GM23338 (cell line): ENCODE measurements around the gene SUN5.
"Not testable (repeated sequence)": the region's sequence is repeated elsewhere in the genome, so short reads cannot be mapped to it uniquely, and the experiment has no call there.

ENCODE experiments used
- CREB1 ChIP-seq: fragments of 250-450 bp; sonication (Bioruptor Pico); IDR thresholded peaks from 2 replicates; pipeline ENCODE4 v1.5.0; 2020; ENCODE audit warnings: low read depth, mild to moderate bottlenecking, moderate library complexity
- EZH2 ChIP-seq: fragments of 200-600 bp; sonication (generic); IDR thresholded peaks from one replicate; pipeline ENCODE4 v1.8.0; 2017; ENCODE audit warnings: antibody characterized with exemption, mild to moderate bottlenecking, low read depth; ENCODE audit not compliant: unreplicated experiment
- EZH2phosphoT487 ChIP-seq: fragments of 200-600 bp; sonication (generic); IDR thresholded peaks from one replicate; pipeline ENCODE4 v1.8.1; 2018; ENCODE audit warnings: antibody characterized with exemption; ENCODE audit not compliant: unreplicated experiment
- JUNB ChIP-seq: IDR thresholded peaks from one replicate; pipeline ENCODE4 v1.6.1; 2016; ENCODE audit warnings: antibody characterized with exemption; ENCODE audit not compliant: unreplicated experiment
- POLR2AphosphoS5 ChIP-seq: IDR thresholded peaks from 2 replicates; pipeline ENCODE4 v1.6.1; 2016; ENCODE audit warnings: antibody characterized with exemption, low read depth
- ZNF114 ChIP-seq: fragments of 250-450 bp; sonication (Bioruptor Pico); IDR thresholded peaks from 2 replicates; pipeline ENCODE4 v1.5.0; 2020; ENCODE audit warnings: mild to moderate bottlenecking, moderate library complexity
- TF ChIP-seq, protein P1 (sequence below), 2 experiments: fragments of 200-600 bp in 1 of 2; sonication (generic) in 1 of 2; conservative IDR thresholded peaks; 2 replicates each; pipeline versions ENCODE4 v1.5.1 to v1.6.1; 2016 to 2017; ENCODE audit warnings: antibody characterized with exemption in 2 of 2, low read depth in 2 of 2, mild to moderate bottlenecking in 2 of 2, moderate library complexity in 1 of 2
- TF ChIP-seq, protein P2 (sequence below): IDR thresholded peaks from one replicate; pipeline ENCODE4 v1.6.1; 2018; ENCODE audit warnings: antibody characterized with exemption; ENCODE audit not compliant: unreplicated experiment
- TF ChIP-seq, protein P3 (sequence below): fragments of 250-450 bp; sonication (Bioruptor Pico); IDR thresholded peaks from 2 replicates; pipeline ENCODE4 v1.5.0; 2020; ENCODE audit warnings: mild to moderate bottlenecking, moderate library complexity

DNA sequence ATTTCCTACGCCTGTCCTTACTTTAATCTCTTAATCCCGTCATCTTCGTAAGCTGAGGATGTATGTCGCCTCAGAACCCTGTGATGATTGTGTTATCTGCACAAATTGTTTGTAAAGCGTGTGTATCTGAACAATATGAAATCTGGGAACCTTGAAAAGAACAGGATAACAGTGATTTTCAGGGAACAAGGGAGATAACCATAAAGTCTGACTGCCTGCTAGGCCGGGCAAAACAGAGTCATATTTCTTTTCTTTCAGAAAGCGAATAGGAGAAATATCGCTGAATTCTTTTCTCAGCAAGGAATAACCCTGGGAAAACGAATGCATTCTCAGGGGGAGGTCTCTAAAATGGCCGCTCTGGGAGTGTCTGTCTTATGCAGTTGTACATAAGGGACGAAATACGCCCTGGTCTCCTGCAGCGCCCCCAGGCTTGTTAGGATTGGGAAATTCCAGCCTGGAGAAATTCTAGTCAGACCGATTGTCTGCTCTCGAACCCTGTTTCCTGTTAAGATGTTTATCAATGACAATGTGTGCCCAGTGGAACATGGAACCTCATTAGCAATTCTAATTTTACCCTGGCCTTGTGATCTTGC, 41.0 kb upstream of the SUN5 start:
- TF ChIP-seq, protein P1, sequence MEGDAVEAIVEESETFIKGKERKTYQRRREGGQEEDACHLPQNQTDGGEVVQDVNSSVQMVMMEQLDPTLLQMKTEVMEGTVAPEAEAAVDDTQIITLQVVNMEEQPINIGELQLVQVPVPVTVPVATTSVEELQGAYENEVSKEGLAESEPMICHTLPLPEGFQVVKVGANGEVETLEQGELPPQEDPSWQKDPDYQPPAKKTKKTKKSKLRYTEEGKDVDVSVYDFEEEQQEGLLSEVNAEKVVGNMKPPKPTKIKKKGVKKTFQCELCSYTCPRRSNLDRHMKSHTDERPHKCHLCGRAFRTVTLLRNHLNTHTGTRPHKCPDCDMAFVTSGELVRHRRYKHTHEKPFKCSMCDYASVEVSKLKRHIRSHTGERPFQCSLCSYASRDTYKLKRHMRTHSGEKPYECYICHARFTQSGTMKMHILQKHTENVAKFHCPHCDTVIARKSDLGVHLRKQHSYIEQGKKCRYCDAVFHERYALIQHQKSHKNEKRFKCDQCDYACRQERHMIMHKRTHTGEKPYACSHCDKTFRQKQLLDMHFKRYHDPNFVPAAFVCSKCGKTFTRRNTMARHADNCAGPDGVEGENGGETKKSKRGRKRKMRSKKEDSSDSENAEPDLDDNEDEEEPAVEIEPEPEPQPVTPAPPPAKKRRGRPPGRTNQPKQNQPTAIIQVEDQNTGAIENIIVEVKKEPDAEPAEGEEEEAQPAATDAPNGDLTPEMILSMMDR (conservative IDR thresholded peaks at IDR 0.05; ENCODE audit: low read depth in 2 of 2) = not testable (repeated sequence)
- not testable (repeated sequence) for TF ChIP-seq EZH2; POLR2AphosphoS5; JUNB; EZH2phosphoT487; ZNF114; CREB1 (CRISPR knock-in tag)
- TF ChIP-seq, protein P2, sequence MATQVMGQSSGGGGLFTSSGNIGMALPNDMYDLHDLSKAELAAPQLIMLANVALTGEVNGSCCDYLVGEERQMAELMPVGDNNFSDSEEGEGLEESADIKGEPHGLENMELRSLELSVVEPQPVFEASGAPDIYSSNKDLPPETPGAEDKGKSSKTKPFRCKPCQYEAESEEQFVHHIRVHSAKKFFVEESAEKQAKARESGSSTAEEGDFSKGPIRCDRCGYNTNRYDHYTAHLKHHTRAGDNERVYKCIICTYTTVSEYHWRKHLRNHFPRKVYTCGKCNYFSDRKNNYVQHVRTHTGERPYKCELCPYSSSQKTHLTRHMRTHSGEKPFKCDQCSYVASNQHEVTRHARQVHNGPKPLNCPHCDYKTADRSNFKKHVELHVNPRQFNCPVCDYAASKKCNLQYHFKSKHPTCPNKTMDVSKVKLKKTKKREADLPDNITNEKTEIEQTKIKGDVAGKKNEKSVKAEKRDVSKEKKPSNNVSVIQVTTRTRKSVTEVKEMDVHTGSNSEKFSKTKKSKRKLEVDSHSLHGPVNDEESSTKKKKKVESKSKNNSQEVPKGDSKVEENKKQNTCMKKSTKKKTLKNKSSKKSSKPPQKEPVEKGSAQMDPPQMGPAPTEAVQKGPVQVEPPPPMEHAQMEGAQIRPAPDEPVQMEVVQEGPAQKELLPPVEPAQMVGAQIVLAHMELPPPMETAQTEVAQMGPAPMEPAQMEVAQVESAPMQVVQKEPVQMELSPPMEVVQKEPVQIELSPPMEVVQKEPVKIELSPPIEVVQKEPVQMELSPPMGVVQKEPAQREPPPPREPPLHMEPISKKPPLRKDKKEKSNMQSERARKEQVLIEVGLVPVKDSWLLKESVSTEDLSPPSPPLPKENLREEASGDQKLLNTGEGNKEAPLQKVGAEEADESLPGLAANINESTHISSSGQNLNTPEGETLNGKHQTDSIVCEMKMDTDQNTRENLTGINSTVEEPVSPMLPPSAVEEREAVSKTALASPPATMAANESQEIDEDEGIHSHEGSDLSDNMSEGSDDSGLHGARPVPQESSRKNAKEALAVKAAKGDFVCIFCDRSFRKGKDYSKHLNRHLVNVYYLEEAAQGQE = not testable (repeated sequence)
- TF ChIP-seq, protein P3, sequence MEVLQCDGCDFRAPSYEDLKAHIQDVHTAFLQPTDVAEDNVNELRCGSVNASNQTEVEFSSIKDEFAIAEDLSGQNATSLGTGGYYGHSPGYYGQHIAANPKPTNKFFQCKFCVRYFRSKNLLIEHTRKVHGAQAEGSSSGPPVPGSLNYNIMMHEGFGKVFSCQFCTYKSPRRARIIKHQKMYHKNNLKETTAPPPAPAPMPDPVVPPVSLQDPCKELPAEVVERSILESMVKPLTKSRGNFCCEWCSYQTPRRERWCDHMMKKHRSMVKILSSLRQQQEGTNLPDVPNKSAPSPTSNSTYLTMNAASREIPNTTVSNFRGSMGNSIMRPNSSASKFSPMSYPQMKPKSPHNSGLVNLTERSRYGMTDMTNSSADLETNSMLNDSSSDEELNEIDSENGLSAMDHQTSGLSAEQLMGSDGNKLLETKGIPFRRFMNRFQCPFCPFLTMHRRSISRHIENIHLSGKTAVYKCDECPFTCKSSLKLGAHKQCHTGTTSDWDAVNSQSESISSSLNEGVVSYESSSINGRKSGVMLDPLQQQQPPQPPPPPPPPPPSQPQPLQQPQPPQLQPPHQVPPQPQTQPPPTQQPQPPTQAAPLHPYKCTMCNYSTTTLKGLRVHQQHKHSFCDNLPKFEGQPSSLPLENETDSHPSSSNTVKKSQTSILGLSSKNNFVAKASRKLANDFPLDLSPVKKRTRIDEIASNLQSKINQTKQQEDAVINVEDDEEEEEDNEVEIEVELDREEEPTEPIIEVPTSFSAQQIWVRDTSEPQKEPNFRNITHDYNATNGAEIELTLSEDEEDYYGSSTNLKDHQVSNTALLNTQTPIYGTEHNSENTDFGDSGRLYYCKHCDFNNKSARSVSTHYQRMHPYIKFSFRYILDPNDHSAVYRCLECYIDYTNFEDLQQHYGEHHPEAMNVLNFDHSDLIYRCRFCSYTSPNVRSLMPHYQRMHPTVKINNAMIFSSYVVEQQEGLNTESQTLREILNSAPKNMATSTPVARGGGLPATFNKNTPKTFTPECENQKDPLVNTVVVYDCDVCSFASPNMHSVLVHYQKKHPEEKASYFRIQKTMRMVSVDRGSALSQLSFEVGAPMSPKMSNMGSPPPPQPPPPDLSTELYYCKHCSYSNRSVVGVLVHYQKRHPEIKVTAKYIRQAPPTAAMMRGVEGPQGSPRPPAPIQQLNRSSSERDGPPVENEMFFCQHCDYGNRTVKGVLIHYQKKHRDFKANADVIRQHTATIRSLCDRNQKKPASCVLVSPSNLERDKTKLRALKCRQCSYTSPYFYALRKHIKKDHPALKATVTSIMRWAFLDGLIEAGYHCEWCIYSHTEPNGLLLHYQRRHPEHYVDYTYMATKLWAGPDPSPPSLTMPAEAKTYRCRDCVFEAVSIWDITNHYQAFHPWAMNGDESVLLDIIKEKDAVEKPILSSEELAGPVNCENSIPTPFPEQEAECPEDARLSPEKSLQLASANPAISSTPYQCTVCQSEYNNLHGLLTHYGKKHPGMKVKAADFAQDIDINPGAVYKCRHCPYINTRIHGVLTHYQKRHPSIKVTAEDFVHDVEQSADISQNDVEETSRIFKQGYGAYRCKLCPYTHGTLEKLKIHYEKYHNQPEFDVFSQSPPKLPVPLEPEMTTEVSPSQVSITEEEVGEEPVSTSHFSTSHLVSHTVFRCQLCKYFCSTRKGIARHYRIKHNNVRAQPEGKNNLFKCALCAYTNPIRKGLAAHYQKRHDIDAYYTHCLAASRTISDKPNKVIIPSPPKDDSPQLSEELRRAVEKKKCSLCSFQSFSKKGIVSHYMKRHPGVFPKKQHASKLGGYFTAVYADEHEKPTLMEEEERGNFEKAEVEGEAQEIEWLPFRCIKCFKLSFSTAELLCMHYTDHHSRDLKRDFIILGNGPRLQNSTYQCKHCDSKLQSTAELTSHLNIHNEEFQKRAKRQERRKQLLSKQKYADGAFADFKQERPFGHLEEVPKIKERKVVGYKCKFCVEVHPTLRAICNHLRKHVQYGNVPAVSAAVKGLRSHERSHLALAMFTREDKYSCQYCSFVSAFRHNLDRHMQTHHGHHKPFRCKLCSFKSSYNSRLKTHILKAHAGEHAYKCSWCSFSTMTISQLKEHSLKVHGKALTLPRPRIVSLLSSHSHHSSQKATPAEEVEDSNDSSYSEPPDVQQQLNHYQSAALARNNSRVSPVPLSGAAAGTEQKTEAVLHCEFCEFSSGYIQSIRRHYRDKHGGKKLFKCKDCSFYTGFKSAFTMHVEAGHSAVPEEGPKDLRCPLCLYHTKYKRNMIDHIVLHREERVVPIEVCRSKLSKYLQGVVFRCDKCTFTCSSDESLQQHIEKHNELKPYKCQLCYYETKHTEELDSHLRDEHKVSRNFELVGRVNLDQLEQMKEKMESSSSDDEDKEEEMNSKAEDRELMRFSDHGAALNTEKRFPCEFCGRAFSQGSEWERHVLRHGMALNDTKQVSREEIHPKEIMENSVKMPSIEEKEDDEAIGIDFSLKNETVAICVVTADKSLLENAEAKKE (CRISPR knock-in tag) = not testable (repeated sequence)
